ENCODE data around the gene TDP2.
"Not testable (repeated sequence)": the region's sequence is repeated elsewhere in the genome, so short reads cannot be mapped to it uniquely, and the experiment has no call there.

The TDP2 gene

DNA sequence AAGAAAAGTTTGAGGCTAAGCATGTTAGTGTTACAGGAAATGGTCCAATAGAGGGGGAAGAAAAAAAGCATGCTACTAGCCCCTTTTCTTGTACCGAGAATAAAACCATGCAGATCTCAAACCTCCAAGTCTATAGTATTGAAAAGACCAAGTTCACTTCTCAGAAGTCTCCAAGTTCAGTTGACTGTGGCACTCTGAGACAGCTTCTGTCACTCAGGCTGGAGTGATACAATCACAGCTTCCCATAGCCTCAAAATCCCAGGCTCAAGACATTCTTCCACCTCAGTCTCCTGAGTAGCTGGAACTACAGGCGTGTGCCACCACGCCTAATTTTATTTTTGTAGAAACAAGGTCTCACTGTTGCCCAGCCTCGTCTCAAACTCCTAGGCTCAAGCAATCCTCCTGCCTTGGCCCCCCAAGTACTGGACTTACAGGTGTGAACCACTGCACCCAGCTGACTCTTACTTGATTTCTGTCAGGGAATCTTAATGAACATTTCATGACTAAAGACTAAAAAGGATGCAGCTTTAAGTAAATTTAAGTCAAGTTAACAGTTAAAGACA, 36.1 kb upstream of the TDP2 start:
- TF ChIP-seq, protein P1, sequence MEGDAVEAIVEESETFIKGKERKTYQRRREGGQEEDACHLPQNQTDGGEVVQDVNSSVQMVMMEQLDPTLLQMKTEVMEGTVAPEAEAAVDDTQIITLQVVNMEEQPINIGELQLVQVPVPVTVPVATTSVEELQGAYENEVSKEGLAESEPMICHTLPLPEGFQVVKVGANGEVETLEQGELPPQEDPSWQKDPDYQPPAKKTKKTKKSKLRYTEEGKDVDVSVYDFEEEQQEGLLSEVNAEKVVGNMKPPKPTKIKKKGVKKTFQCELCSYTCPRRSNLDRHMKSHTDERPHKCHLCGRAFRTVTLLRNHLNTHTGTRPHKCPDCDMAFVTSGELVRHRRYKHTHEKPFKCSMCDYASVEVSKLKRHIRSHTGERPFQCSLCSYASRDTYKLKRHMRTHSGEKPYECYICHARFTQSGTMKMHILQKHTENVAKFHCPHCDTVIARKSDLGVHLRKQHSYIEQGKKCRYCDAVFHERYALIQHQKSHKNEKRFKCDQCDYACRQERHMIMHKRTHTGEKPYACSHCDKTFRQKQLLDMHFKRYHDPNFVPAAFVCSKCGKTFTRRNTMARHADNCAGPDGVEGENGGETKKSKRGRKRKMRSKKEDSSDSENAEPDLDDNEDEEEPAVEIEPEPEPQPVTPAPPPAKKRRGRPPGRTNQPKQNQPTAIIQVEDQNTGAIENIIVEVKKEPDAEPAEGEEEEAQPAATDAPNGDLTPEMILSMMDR (IDR thresholded peaks at IDR 0.05; ENCODE audit: control extremely low read depth, extremely low read depth, low read depth, missing control alignments) = no peak
- POLR2A ChIA-PET = interaction anchor here (0.7 kb wide), 1 partner anchor 185 kb away, joined by 3 read pairs; no protein-coding TSS in a partner anchor
- no peak for DNase-seq (ENCODE audit: extremely low spot score)
- CTCF ChIA-PET = interaction anchor here (1.0 to 1.8 kb wide), 5 partner anchors 11 to 122 kb away, joined by 3 to 5 read pairs (median 4); no protein-coding TSS in a partner anchor

DNA sequence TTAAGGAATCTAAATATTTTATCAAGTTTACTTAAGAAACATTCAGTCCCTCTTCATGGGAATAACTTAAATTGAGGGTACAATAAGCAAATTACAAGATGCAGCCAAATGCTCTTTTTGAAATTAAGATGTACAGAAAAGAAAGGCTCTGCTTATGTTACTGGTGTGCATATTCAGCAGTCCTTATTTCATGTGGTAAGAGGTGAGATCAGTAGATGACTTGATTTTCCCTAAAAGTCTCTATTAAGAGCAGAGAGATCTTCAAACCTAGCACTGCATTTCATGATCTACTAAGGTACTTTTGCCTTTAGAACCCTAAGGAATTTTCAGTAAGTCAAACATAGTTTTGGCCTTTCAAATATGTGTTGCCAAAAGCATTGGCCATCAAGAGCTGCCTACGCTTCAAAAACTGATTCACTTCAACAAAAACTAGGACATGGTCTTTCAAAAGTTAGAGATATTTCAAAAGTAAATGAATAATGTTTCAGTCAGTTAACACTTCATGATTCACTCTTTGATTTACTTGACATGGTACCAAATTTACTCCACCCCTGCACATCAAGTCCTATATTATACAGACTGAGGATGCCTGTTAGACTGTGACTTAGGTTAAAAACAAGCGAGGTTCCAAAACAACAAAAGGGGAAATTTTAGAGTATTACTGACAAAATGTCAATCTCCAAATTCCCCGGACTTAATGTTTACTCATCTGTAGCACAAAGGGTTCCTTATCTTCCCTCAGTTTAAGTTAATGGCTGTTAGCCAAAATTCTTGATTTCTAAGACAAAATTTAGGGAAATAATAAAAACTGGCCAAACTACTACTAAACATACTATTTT, 33.0 kb upstream of the TDP2 start:
- ChIA-PET POLR2A (interaction anchor here (0.6 to 0.7 kb wide), 2 partner anchors 10 to 33 kb away, joined by 6 to 9 read pairs; no protein-coding TSS in a partner anchor), CTCF (no interaction called here)
- no peak for DNase-seq (ENCODE audit: extremely low spot score)

DNA sequence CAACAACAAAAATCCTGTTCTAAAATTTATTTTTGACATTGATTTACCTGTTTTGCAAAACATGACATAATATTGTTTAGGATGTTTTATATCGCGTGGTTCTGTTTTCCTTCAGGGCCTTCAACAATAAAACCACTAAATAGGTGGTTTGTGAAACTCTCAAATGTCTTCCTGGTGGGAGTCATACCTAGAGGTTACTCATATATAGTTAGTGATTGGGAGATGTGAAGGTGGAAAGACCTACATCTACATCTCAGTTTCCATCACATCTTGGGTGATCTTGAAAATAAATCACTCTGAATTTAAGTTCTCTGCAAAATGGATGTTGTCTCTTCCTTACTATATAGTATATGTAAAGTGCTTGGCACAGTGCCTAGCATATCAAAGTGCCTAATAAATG, 29.4 kb upstream of the TDP2 start:
- POLR2A ChIA-PET = no interaction called here
- CTCF ChIA-PET = interaction anchor here (0.7 to 1.5 kb wide), 5 partner anchors 8 to 173 kb away, joined by 3 to 6 read pairs (median 4); no protein-coding TSS in a partner anchor
- DNase-seq (ENCODE audit: extremely low spot score) = no peak
- TF ChIP-seq, protein P1 (IDR thresholded peaks at IDR 0.05; ENCODE audit: control extremely low read depth, extremely low read depth, low read depth, missing control alignments) = no peak

More for the DNA sequence above, 33.0 kb upstream of the TDP2 start:
- TF ChIP-seq, protein P1 (IDR thresholded peaks at IDR 0.05; ENCODE audit: control extremely low read depth, extremely low read depth, low read depth, missing control alignments) = no peak

DNA sequence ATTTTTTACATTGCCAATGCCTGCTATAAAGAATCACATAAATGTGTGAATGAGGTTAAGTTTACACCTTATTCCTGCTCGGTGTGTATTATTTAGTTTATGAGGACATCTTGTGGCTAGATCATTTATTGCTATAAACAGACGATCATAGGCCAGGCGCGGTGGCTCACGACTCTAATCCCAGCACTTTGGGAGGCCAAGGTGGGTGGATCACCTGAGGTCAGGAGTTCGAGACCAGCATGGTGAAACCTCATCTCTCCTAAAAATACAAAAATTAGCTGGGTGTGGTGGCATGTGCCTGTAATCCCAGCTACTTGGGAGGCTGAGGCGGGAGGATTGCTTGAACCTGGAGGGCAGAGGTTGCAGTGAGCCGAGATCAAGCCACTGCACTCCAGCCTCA, 28.9 kb upstream of the TDP2 start:
- TF ChIP-seq, protein P1 (IDR thresholded peaks at IDR 0.05; ENCODE audit: control extremely low read depth, extremely low read depth, low read depth, missing control alignments) = peak; percentile 33
- CTCF ChIA-PET = interaction anchor here (0.7 to 1.5 kb wide), 5 partner anchors 9 to 173 kb away, joined by 3 to 6 read pairs (median 4); no protein-coding TSS in a partner anchor
- POLR2A ChIA-PET = not testable (repeated sequence)
- peak; percentile 35 for DNase-seq (ENCODE audit: extremely low spot score)

DNA sequence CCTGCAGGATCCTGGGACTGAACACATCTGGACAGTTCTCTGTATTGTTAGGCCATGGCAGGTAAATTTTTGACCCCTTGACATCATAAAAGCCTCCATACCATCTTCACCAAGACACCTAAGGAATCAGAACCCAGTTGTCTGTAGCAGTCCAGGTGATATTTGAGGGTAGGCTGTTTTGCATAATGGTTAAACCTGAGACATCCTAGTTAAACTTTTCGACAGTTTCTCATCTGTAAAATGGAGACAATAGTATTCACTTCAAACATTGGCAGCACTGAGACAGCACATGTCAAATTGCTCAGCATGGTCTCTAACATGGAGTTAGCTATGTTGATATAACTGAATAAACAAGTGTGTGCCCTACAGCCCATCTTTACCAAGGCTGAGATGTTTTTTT, 27.5 kb upstream of the TDP2 start:
- POLR2A ChIA-PET = no interaction called here
- TF ChIP-seq, protein P1 (IDR thresholded peaks at IDR 0.05; ENCODE audit: control extremely low read depth, extremely low read depth, low read depth, missing control alignments) = no peak
- DNase-seq (ENCODE audit: extremely low spot score) = no peak
- CTCF ChIA-PET = interaction anchor here (0.8 to 1.7 kb wide), 6 partner anchors 27 to 173 kb away, joined by 3 to 5 read pairs (median 4); partner anchors contain the start of genes ACOT13 and TDP2

DNA sequence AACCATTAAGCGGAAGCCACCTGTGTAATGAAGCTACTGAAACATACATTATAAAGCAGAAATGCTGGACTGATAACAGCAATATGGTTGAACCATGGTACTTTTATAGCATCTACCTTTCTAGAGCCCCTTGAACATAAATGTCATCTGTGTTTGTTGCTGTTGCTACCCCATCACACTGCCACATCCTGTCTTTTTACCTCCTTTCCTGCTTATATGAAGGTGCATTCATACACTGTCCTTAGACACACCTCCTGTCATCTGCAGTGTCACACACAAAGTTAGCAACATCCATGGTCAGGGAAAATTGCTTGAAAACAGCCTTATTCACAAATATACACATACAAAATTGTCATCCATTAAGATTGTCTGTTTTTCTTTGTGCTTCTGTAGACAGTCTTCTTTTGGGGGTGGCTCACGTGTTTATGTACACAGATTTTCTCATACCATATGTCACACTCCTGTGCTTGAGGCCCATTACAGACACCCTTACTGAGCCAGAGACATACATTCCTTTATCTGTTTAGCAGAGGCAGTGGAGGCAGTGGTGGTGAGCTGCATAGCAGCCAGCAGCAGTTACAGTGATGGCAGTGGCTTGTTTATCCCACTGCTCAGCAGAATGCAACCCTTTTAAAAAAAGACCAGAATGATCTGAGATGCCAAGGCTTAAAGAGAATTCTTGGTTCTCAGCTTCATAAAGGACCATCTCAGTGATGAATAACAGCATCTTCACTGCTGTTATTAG, 26.3 kb upstream of the TDP2 start:
- ChIA-PET CTCF (interaction anchor here (1.5 to 1.7 kb wide), 3 partner anchors 26 to 112 kb away, joined by 3 to 6 read pairs (median 4); partner anchors contain the start of genes ACOT13 and TDP2), POLR2A (no interaction called here)
- TF ChIP-seq, protein P1 (IDR thresholded peaks at IDR 0.05; ENCODE audit: control extremely low read depth, extremely low read depth, low read depth, missing control alignments) = no peak

More for the DNA sequence above, 26.3 kb upstream of the TDP2 start:
- DNase-seq (ENCODE audit: extremely low spot score) = no peak

Data from GM10248 (cell line).